ENCODE data around the gene CDKN2A.

DNA sequence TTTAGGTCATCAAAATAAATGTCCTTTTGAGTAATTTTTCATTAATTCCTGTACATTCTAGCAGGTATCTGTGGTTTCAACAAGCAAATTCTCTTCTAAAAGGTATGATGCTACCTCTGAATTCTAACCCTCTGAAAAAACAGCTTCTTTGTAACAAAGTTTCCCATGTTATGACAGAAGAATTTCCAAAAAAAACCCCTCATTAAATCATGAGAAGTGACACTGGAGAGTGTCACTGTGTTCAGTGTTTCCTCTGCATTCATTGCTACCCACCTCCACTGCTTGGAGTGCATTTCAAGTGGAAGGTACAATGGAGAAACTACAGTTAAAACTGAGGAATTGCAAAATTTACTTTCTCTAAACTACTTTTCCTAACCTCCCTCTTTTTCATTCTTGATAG lies 10.1 kb downstream of the CDKN2A start:
- no peak for TF ChIP-seq CTCF (conservative IDR thresholded peaks at IDR 0.05; ENCODE audit: low read depth, low read length)
- no peak for TF ChIP-seq EZH2phosphoT487 (IDR thresholded peaks at IDR 0.05; ENCODE audit: borderline replicate concordance, low read length)
- TF ChIP-seq EZH2 (IDR thresholded peaks at IDR 0.05; ENCODE audit: low read length, unreplicated experiment), result no peak
